ENCODE measurements around the gene STYXL1.

GRCh38 chr7:75986147-75986781, 61.5 kb downstream of the STYXL1 start:
- no peak for TF ChIP-seq CTCF (IDR thresholded peaks at IDR 0.05)
- no peak for TF ChIP-seq POLR2A (IDR thresholded peaks at IDR 0.05)
- no peak for TF ChIP-seq POLR2AphosphoS5 (IDR thresholded peaks at IDR 0.05)

Data from sigmoid colon (tissue), 4 donors.